Astrocyte (in vitro differentiated cells and primary cell): ENCODE results near the gene OFD1.
"Not testable (repeated sequence)": the region's sequence is repeated elsewhere in the genome, so short reads cannot be mapped to it uniquely, and the experiment has no call there.

Experiments
- EZH2 ChIP-seq: IDR thresholded peaks from 2 replicates; pipeline ENCODE4 v1.6.1; 2012; ENCODE audit warnings: mild to moderate bottlenecking, low read length, inconsistent platforms; ENCODE audit not compliant: insufficient read depth
- TF ChIP-seq, protein P1 (sequence below): IDR thresholded peaks from 2 replicates; pipeline ENCODE4 v1.5.1; 2011; ENCODE audit warnings: low read depth, mild to moderate bottlenecking, inconsistent platforms, low read length, moderate library complexity; ENCODE audit not compliant: insufficient read depth

- TF ChIP-seq, protein P1, sequence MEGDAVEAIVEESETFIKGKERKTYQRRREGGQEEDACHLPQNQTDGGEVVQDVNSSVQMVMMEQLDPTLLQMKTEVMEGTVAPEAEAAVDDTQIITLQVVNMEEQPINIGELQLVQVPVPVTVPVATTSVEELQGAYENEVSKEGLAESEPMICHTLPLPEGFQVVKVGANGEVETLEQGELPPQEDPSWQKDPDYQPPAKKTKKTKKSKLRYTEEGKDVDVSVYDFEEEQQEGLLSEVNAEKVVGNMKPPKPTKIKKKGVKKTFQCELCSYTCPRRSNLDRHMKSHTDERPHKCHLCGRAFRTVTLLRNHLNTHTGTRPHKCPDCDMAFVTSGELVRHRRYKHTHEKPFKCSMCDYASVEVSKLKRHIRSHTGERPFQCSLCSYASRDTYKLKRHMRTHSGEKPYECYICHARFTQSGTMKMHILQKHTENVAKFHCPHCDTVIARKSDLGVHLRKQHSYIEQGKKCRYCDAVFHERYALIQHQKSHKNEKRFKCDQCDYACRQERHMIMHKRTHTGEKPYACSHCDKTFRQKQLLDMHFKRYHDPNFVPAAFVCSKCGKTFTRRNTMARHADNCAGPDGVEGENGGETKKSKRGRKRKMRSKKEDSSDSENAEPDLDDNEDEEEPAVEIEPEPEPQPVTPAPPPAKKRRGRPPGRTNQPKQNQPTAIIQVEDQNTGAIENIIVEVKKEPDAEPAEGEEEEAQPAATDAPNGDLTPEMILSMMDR = not testable (repeated sequence)
- TF ChIP-seq EZH2 = not testable (repeated sequence)
These were observed 9.7 kb upstream of the OFD1 start for GRCh38 chrX:13724878-13725277.
